WTC11 (cell line): ENCODE measurements around the gene RNGTT. TPM values are rescaled to one million over a fixed set of nuclear protein-coding genes. Genes with fewer than 3 reads are reported as not detected.

Experiments used
- ATAC-seq: fragments of 200-7000 bp; cut with Tn5 transposase; 2 replicates; pipeline ENCODE4 v1.10.0; 2021; ENCODE audit warnings: mild to moderate bottlenecking, moderate library complexity
- CTCF ChIA-PET: fragments of 300-600 bp; sonication (Branson Sonifier 250); formaldehyde crosslinking; loops from one replicate; lab custom pipeline; 2021; ENCODE audit warnings: antibody characterized with exemption; lab: Charles Lee
- POLR2A ChIA-PET: fragments of 350-600 bp; sonication (Branson Sonifier 250); formaldehyde crosslinking; loops from one replicate; lab custom pipeline; 2021; ENCODE audit warnings: antibody characterized with exemption; lab: Charles Lee
- DNase-seq: peaks from one replicate; pipeline ENCODE4 v3.0.0; 2021; ENCODE audit warnings: low spot score
- H3K27ac Mint-ChIP-seq: 2 replicates; pipeline ENCODE4 v1.8.0; 2021; ENCODE audit warnings: mixed read lengths
- H3K27me3 Mint-ChIP-seq: 2 replicates; pipeline ENCODE4 v1.8.0; 2021; ENCODE audit warnings: low read depth, mild to moderate bottlenecking, moderate library complexity, mixed read lengths
- H3K36me3 Mint-ChIP-seq: 2 replicates; pipeline ENCODE4 v1.8.0; 2021; ENCODE audit warnings: mixed read lengths
- H3K4me1 Mint-ChIP-seq: 2 replicates; pipeline ENCODE4 v1.8.0; 2022; ENCODE audit warnings: mixed read lengths
- H3K4me3 Mint-ChIP-seq: 2 replicates; pipeline ENCODE4 v1.8.0; 2021; ENCODE audit warnings: mild to moderate bottlenecking, moderate library complexity, mixed read lengths
- H3K9me3 Mint-ChIP-seq: 2 replicates; pipeline ENCODE4 v1.8.0; 2021; ENCODE audit warnings: mixed read lengths
- CBFB ChIP-seq: sonication (generic); formaldehyde crosslinking; IDR thresholded peaks from 2 replicates; pipeline ENCODE4 v1.8.1; 2022; ENCODE audit warnings: mild to moderate bottlenecking, low read depth, missing genetic modification reagents
- CREB1 ChIP-seq: sonication (generic); formaldehyde crosslinking; IDR thresholded peaks from 2 replicates; pipeline ENCODE4 v1.8.0; 2023; ENCODE audit warnings: mild to moderate bottlenecking, missing genetic modification reagents
- CREM ChIP-seq: sonication (generic); formaldehyde crosslinking; IDR thresholded peaks from 2 replicates; pipeline ENCODE4 v1.8.1; 2022; ENCODE audit warnings: mild to moderate bottlenecking, missing genetic modification reagents, moderate library complexity
- EMX1 ChIP-seq: fragments of 250-450 bp; sonication (Bioruptor Pico); IDR thresholded peaks from 2 replicates; pipeline ENCODE4 v1.8.0; 2021; ENCODE audit warnings: mild to moderate bottlenecking
- JAZF1 ChIP-seq: fragments of 250-450 bp; sonication (Bioruptor Pico); IDR thresholded peaks from 2 replicates; pipeline ENCODE4 v1.9.0; 2021; ENCODE audit warnings: moderate library complexity, mild to moderate bottlenecking, inconsistent platforms
- JUN ChIP-seq: sonication (generic); formaldehyde crosslinking; IDR thresholded peaks from 2 replicates; pipeline ENCODE4 v1.8.0; 2023; ENCODE audit warnings: mild to moderate bottlenecking, missing genetic modification reagents
- KAT7 ChIP-seq: sonication (generic); formaldehyde crosslinking; IDR thresholded peaks from 2 replicates; pipeline ENCODE4 v1.8.1; 2023; ENCODE audit warnings: missing genetic modification reagents, mild to moderate bottlenecking, borderline replicate concordance
- NFATC4 ChIP-seq: fragments of 250-450 bp; sonication (Bioruptor Pico); IDR thresholded peaks from 2 replicates; pipeline ENCODE4 v1.9.0; 2021; ENCODE audit warnings: mild to moderate bottlenecking
- NR3C1 ChIP-seq: sonication (generic); formaldehyde crosslinking; conservative IDR thresholded peaks from 2 replicates; pipeline ENCODE4 v1.8.1; 2023; ENCODE audit warnings: low read depth, mild to moderate bottlenecking, missing genetic modification reagents
- SOX15 ChIP-seq: fragments of 250-450 bp; sonication (Bioruptor Pico); IDR thresholded peaks from 2 replicates; pipeline ENCODE4 v1.9.0; 2021; ENCODE audit warnings: mild to moderate bottlenecking
- SP1 ChIP-seq: sonication (generic); formaldehyde crosslinking; conservative IDR thresholded peaks from 2 replicates; pipeline ENCODE4 v1.8.1; 2022; ENCODE audit warnings: missing genetic modification reagents
- ZNF121 ChIP-seq: sonication (generic); formaldehyde crosslinking; IDR thresholded peaks from 2 replicates; pipeline ENCODE4 v1.8.0; 2023; ENCODE audit warnings: missing genetic modification reagents
- ZNF263 ChIP-seq: sonication (generic); formaldehyde crosslinking; IDR thresholded peaks from 2 replicates; pipeline ENCODE4 v1.8.1; 2022; ENCODE audit warnings: low read depth, mild to moderate bottlenecking, moderate library complexity, missing genetic modification reagents
- ZNF416 ChIP-seq: fragments of 250-450 bp; sonication (Bioruptor Pico); IDR thresholded peaks from 2 replicates; pipeline ENCODE4 v1.9.0; 2021; ENCODE audit warnings: mild to moderate bottlenecking, inconsistent platforms
- total RNA-seq: library from RNA; stranded (reverse); gene quantifications from 3 replicates; pipeline ENCODE4 v1.2.3, GENCODE V29; 2021
- TF ChIP-seq, protein P1 (sequence below): sonication (generic); formaldehyde crosslinking; IDR thresholded peaks from 2 replicates; pipeline ENCODE4 v1.8.1; 2022; ENCODE audit warnings: missing genetic modification reagents, borderline replicate concordance
- TF ChIP-seq, protein P2 (sequence below): fragments of 250-450 bp; sonication (Bioruptor Pico); IDR thresholded peaks from 2 replicates; pipeline ENCODE4 v1.9.0; 2021; ENCODE audit warnings: mild to moderate bottlenecking
- TF ChIP-seq, protein P3 (sequence below): sonication (generic); formaldehyde crosslinking; IDR thresholded peaks from 2 replicates; pipeline ENCODE4 v1.8.1; 2022; ENCODE audit warnings: low read depth, missing genetic modification reagents, borderline replicate concordance
- TF ChIP-seq, protein P4 (sequence below): fragments of 200-600 bp; IDR thresholded peaks from 2 replicates; pipeline ENCODE4 v1.8.0; 2022; ENCODE audit warnings: antibody characterized with exemption
- TF ChIP-seq, protein P5 (sequence below): sonication (generic); formaldehyde crosslinking; conservative IDR thresholded peaks from 2 replicates; pipeline ENCODE4 v1.8.1; 2022; ENCODE audit warnings: mild to moderate bottlenecking, missing genetic modification reagents
- TF ChIP-seq, protein P6 (sequence below): sonication (generic); formaldehyde crosslinking; IDR thresholded peaks from 2 replicates; pipeline ENCODE4 v1.8.0; 2023; ENCODE audit warnings: missing genetic modification reagents

The RNGTT gene
- total RNA-seq, 1 experiment from 2014 or later = 20.4 TPM

DNA sequence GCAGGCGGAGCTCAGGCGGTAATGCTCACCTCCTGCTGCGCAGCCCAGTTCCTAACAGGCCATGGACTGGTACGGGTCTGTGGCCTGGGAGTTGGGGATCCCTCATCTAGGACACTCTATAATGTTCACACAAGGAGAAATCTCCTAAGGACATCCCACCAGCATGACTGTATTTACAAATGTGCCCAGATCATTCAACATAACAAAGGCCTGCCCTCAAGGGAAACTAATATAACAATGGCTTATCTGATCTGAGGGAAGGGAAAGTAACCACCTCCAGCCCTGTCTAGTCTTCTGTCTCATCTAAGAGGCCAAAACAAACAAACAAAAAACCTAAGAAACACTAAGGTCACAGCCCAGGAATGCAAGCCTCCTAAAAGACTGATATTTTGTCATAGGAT, 232.8 kb downstream of the RNGTT start:
- H3K36me3 Mint-ChIP-seq = no peaks in the 10 kb centered on the region
- ChIA-PET CTCF (no interaction called here), POLR2A (interaction anchor here (0.6 kb wide), 1 partner anchor 1669 kb away, joined by 5 read pairs; no protein-coding TSS in a partner anchor)
- H3K4me1 Mint-ChIP-seq = peaks cover 71% of the 10 kb centered on the region
- peaks cover 19% of the 10 kb centered on the region for H3K27me3 Mint-ChIP-seq
- peak; percentile 87 for ATAC-seq
- H3K27ac Mint-ChIP-seq = peak overlapping the region; percentile 94
- H3K4me3 Mint-ChIP-seq = peak overlapping the region; percentile 27
- no peaks in the 10 kb centered on the region for H3K9me3 Mint-ChIP-seq
- peak; percentile 32 for DNase-seq
- TF ChIP-seq JAZF1 (CRISPR knock-in tag) (no peak), NFATC4 (CRISPR knock-in tag) (no peak), ZNF121 (CRISPR knock-in tag) (no peak), EMX1 (no peak), CREB1 (CRISPR knock-in tag) (no peak), SOX15 (CRISPR knock-in tag) (no peak), SP1 (CRISPR knock-in tag) (no peak), CBFB (CRISPR knock-in tag) (no peak), ZNF263 (CRISPR knock-in tag) (no peak), NR3C1 (CRISPR knock-in tag) (no peak), CREM (CRISPR knock-in tag) (no peak), ZNF416 (CRISPR knock-in tag) (no peak), JUN (CRISPR knock-in tag) (no peak), KAT7 (no peak)
- TF ChIP-seq, protein P1, sequence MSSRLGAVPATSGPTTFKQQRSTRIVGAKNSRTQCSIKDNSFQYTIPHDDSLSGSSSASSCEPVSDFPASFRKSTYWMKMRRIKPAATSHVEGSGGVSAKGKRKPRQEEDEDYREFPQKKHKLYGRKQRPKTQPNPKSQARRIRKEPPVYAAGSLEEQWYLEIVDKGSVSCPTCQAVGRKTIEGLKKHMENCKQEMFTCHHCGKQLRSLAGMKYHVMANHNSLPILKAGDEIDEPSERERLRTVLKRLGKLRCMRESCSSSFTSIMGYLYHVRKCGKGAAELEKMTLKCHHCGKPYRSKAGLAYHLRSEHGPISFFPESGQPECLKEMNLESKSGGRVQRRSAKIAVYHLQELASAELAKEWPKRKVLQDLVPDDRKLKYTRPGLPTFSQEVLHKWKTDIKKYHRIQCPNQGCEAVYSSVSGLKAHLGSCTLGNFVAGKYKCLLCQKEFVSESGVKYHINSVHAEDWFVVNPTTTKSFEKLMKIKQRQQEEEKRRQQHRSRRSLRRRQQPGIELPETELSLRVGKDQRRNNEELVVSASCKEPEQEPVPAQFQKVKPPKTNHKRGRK (CRISPR knock-in tag) = no peak
- TF ChIP-seq, protein P2, sequence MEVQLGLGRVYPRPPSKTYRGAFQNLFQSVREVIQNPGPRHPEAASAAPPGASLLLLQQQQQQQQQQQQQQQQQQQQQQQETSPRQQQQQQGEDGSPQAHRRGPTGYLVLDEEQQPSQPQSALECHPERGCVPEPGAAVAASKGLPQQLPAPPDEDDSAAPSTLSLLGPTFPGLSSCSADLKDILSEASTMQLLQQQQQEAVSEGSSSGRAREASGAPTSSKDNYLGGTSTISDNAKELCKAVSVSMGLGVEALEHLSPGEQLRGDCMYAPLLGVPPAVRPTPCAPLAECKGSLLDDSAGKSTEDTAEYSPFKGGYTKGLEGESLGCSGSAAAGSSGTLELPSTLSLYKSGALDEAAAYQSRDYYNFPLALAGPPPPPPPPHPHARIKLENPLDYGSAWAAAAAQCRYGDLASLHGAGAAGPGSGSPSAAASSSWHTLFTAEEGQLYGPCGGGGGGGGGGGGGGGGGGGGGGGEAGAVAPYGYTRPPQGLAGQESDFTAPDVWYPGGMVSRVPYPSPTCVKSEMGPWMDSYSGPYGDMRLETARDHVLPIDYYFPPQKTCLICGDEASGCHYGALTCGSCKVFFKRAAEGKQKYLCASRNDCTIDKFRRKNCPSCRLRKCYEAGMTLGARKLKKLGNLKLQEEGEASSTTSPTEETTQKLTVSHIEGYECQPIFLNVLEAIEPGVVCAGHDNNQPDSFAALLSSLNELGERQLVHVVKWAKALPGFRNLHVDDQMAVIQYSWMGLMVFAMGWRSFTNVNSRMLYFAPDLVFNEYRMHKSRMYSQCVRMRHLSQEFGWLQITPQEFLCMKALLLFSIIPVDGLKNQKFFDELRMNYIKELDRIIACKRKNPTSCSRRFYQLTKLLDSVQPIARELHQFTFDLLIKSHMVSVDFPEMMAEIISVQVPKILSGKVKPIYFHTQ (CRISPR knock-in tag) = no peak
- TF ChIP-seq, protein P3, sequence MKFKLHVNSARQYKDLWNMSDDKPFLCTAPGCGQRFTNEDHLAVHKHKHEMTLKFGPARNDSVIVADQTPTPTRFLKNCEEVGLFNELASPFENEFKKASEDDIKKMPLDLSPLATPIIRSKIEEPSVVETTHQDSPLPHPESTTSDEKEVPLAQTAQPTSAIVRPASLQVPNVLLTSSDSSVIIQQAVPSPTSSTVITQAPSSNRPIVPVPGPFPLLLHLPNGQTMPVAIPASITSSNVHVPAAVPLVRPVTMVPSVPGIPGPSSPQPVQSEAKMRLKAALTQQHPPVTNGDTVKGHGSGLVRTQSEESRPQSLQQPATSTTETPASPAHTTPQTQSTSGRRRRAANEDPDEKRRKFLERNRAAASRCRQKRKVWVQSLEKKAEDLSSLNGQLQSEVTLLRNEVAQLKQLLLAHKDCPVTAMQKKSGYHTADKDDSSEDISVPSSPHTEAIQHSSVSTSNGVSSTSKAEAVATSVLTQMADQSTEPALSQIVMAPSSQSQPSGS = no peak
- TF ChIP-seq, protein P4, sequence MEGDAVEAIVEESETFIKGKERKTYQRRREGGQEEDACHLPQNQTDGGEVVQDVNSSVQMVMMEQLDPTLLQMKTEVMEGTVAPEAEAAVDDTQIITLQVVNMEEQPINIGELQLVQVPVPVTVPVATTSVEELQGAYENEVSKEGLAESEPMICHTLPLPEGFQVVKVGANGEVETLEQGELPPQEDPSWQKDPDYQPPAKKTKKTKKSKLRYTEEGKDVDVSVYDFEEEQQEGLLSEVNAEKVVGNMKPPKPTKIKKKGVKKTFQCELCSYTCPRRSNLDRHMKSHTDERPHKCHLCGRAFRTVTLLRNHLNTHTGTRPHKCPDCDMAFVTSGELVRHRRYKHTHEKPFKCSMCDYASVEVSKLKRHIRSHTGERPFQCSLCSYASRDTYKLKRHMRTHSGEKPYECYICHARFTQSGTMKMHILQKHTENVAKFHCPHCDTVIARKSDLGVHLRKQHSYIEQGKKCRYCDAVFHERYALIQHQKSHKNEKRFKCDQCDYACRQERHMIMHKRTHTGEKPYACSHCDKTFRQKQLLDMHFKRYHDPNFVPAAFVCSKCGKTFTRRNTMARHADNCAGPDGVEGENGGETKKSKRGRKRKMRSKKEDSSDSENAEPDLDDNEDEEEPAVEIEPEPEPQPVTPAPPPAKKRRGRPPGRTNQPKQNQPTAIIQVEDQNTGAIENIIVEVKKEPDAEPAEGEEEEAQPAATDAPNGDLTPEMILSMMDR = no peak
- TF ChIP-seq, protein P5, sequence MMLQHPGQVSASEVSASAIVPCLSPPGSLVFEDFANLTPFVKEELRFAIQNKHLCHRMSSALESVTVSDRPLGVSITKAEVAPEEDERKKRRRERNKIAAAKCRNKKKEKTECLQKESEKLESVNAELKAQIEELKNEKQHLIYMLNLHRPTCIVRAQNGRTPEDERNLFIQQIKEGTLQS (CRISPR knock-in tag) = no peak
- TF ChIP-seq, protein P6, sequence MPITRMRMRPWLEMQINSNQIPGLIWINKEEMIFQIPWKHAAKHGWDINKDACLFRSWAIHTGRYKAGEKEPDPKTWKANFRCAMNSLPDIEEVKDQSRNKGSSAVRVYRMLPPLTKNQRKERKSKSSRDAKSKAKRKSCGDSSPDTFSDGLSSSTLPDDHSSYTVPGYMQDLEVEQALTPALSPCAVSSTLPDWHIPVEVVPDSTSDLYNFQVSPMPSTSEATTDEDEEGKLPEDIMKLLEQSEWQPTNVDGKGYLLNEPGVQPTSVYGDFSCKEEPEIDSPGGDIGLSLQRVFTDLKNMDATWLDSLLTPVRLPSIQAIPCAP = no peak
